Chondrocyte (in vitro differentiated cells): Measurements from ENCODE around the gene SH3D21. TPM values are rescaled to one million over a fixed set of nuclear protein-coding genes. Genes with fewer than 3 reads are reported as not detected.

ENCODE experiments used
- DNase-seq: peaks from one replicate; pipeline ENCODE4 v3.0.0; 2021; ENCODE audit warnings: mixed read lengths, low spot score
- H3K27ac Mint-ChIP-seq: one replicate; pipeline ENCODE4 v1.8.0; 2021; ENCODE audit warnings: mild to moderate bottlenecking, moderate library complexity, mixed read lengths; ENCODE audit not compliant: unreplicated experiment
- H3K27me3 Mint-ChIP-seq: 2 replicates; pipeline ENCODE4 v1.8.0; 2021; ENCODE audit warnings: low read depth, mixed read lengths
- H3K36me3 Mint-ChIP-seq: 2 replicates; pipeline ENCODE4 v1.8.0; 2021; ENCODE audit warnings: low read depth, mixed read lengths
- H3K4me1 Mint-ChIP-seq: 2 replicates; pipeline ENCODE4 v1.8.0; 2021; ENCODE audit warnings: low read depth, mild to moderate bottlenecking, mixed read lengths
- H3K4me3 Mint-ChIP-seq: one replicate; pipeline ENCODE4 v1.8.0; 2021; ENCODE audit warnings: mild to moderate bottlenecking, moderate library complexity, mixed read lengths; ENCODE audit not compliant: unreplicated experiment
- H3K9me3 Mint-ChIP-seq: 2 replicates; pipeline ENCODE4 v1.8.0; 2021; ENCODE audit warnings: low read depth, mixed read lengths
- CTCF ChIP-seq: fragments of 200-600 bp; sonication (generic); IDR thresholded peaks from 2 replicates; pipeline ENCODE4 v1.5.0; 2021; ENCODE audit warnings: antibody characterized with exemption, mild to moderate bottlenecking, moderate library complexity
- total RNA-seq: library from RNA; stranded (reverse); gene quantifications from 3 replicates; pipeline ENCODE4 v1.2.1, GENCODE V29; 2021

Gene SH3D21
- total RNA-seq, 1 donor from 2014 or later: 10.8 TPM

GRCh38 chr1:36328713-36329112, 22.5 kb downstream of the SH3D21 start:
- no peak for DNase-seq
- Mint-ChIP-seq H3K4me3 (no peak overlapping the region), H3K27ac (no peak overlapping the region), H3K36me3 (peaks cover 2% of the 10 kb centered on the region), H3K9me3 (no peaks in the 10 kb centered on the region), H3K4me1 (peaks cover 36% of the 10 kb centered on the region), H3K27me3 (no peaks in the 10 kb centered on the region)
- TF ChIP-seq CTCF: no peak

GRCh38 chr1:36329817-36330216, 23.6 kb downstream of the SH3D21 start:
- DNase-seq: no peak
- H3K27me3 Mint-ChIP-seq: no peaks in the 10 kb centered on the region
- peaks cover 2% of the 10 kb centered on the region for H3K36me3 Mint-ChIP-seq
- H3K4me1 Mint-ChIP-seq: peaks cover 25% of the 10 kb centered on the region
- H3K4me3 Mint-ChIP-seq: no peak overlapping the region
- no peaks in the 10 kb centered on the region for H3K9me3 Mint-ChIP-seq
- no peak for TF ChIP-seq CTCF
- H3K27ac Mint-ChIP-seq: no peak overlapping the region

- TF ChIP-seq CTCF: no peak
- no peak overlapping the region for H3K4me3 Mint-ChIP-seq
These were observed 24.8 kb downstream of the SH3D21 start for GRCh38 chr1:36330940-36331339.

GRCh38 chr1:36337830-36338229, 31.7 kb downstream of the SH3D21 start:
- no peak for DNase-seq
- Mint-ChIP-seq H3K27ac (no peak overlapping the region), H3K27me3 (no peaks in the 10 kb centered on the region), H3K36me3 (peaks cover 14% of the 10 kb centered on the region), H3K9me3 (no peaks in the 10 kb centered on the region), H3K4me1 (peaks cover 2% of the 10 kb centered on the region), H3K4me3 (no peak overlapping the region)
- TF ChIP-seq CTCF: no peak

More at GRCh38 chr1:36330940-36331339, 24.8 kb downstream of the SH3D21 start:
- H3K27me3 Mint-ChIP-seq: no peaks in the 10 kb centered on the region
- no peak overlapping the region for H3K27ac Mint-ChIP-seq
- peaks cover 25% of the 10 kb centered on the region for H3K4me1 Mint-ChIP-seq
- peaks cover 2% of the 10 kb centered on the region for H3K36me3 Mint-ChIP-seq
- no peak for DNase-seq
- no peaks in the 10 kb centered on the region for H3K9me3 Mint-ChIP-seq

GRCh38 chr1:36339215-36339614, 33.0 kb downstream of the SH3D21 start:
- peaks cover 12% of the 10 kb centered on the region for H3K4me1 Mint-ChIP-seq
- DNase-seq: no peak
- no peak overlapping the region for H3K27ac Mint-ChIP-seq

More at GRCh38 chr1:36339215-36339614, 33.0 kb downstream of the SH3D21 start:
- H3K36me3 Mint-ChIP-seq: peaks cover 15% of the 10 kb centered on the region
- H3K9me3 Mint-ChIP-seq: no peaks in the 10 kb centered on the region
- H3K27me3 Mint-ChIP-seq: no peaks in the 10 kb centered on the region
- TF ChIP-seq CTCF: no peak
- H3K4me3 Mint-ChIP-seq: no peak overlapping the region
